Measurements from ENCODE around the gene CDH8. TPM values are rescaled to one million over a fixed set of nuclear protein-coding genes. Genes with fewer than 3 reads are reported as not detected.

CDH8 gene
- total RNA-seq, 2 experiments from 2014 or later: not detected

- H2AFZ ChIP-seq (ENCODE audit: low read length): no peak overlapping the region
- no peak for TF ChIP-seq EZH2phosphoT487 (IDR thresholded peaks at IDR 0.05; ENCODE audit: borderline replicate concordance, low read depth, low read length)
- no peak for TF ChIP-seq CTCF (conservative IDR thresholded peaks at IDR 0.05; ENCODE audit: low read length)
- no peak overlapping the region for H3K4me3 ChIP-seq (ENCODE audit: low read depth, low read length, poor library complexity, severe bottlenecking)
- no peaks in the 10 kb centered on the region for H3K79me2 ChIP-seq (ENCODE audit: insufficient read depth, low read depth, low read length)
- H3K9me3 ChIP-seq (ENCODE audit: low read length): no peaks in the 10 kb centered on the region
- no peak overlapping the region for H3K27ac ChIP-seq (ENCODE audit: low read depth, low read length, poor library complexity, severe bottlenecking)
- intact Hi-C loops (cut with micrococcal nuclease; ENCODE audit: unreplicated experiment): no loop called here
- H3K36me3 ChIP-seq (ENCODE audit: insufficient read depth, low read length): no peaks in the 10 kb centered on the region
- H3K9me2 ChIP-seq (ENCODE audit: insufficient read depth, low read length): no peaks in the 10 kb centered on the region
- H4K20me1 ChIP-seq (ENCODE audit: insufficient read depth, low read length): no peaks in the 10 kb centered on the region
- no peaks in the 10 kb centered on the region for H3K4me1 ChIP-seq (ENCODE audit: insufficient read depth, low read length, poor library complexity, severe bottlenecking)
- POLR2A ChIA-PET: interaction anchor here (0.7 kb wide), 2 partner anchors 29 to 831 kb away, joined by 3 read pairs; no protein-coding TSS in a partner anchor
- no peak overlapping the region for H3K4me2 ChIP-seq (ENCODE audit: low read length)
- CTCF ChIA-PET (ENCODE audit: unreplicated experiment): no interaction called here
- DNase-seq (ENCODE audit: low spot score): no peak
- BruUV-seq (replicated peaks): no TSS peak
Measured at GRCh38 chr16:62034231-62035114, 1.8 kb downstream of the CDH8 start.

GRCh38 chr16:62033065-62033464 is 3.2 kb downstream of the CDH8 start:
- Histone ChIP-seq H3K9me2 (ENCODE audit: insufficient read depth, low read length) (no peaks in the 10 kb centered on the region), H3K4me1 (ENCODE audit: insufficient read depth, low read length, poor library complexity, severe bottlenecking) (no peaks in the 10 kb centered on the region), H3K9me3 (ENCODE audit: low read length) (no peaks in the 10 kb centered on the region), H3K36me3 (ENCODE audit: insufficient read depth, low read length) (no peaks in the 10 kb centered on the region), H4K20me1 (ENCODE audit: insufficient read depth, low read length) (no peaks in the 10 kb centered on the region), H3K27ac (ENCODE audit: low read depth, low read length, poor library complexity, severe bottlenecking) (no peak overlapping the region), H3K4me2 (ENCODE audit: low read length) (no peak overlapping the region), H3K79me2 (ENCODE audit: insufficient read depth, low read depth, low read length) (no peaks in the 10 kb centered on the region), H3K4me3 (ENCODE audit: low read depth, low read length, poor library complexity, severe bottlenecking) (no peak overlapping the region), H2AFZ (ENCODE audit: low read length) (no peak overlapping the region)
- intact Hi-C loops (cut with micrococcal nuclease; ENCODE audit: unreplicated experiment): no loop called here
- TF ChIP-seq CTCF (conservative IDR thresholded peaks at IDR 0.05; ENCODE audit: low read length) (no peak), EZH2phosphoT487 (IDR thresholded peaks at IDR 0.05; ENCODE audit: borderline replicate concordance, low read depth, low read length) (no peak)
- no TSS peak for BruUV-seq (replicated peaks)
- POLR2A ChIA-PET: no interaction called here
- CTCF ChIA-PET (ENCODE audit: unreplicated experiment): no interaction called here
- DNase-seq (ENCODE audit: low spot score): no peak

GRCh38 chr16:62029947-62030346 is 6.3 kb downstream of the CDH8 start:
- H4K20me1 ChIP-seq (ENCODE audit: insufficient read depth, low read length): no peaks in the 10 kb centered on the region
- POLR2A ChIA-PET: interaction anchor here (0.6 kb wide), 2 partner anchors 8 to 10 kb away, joined by 3 read pairs; no protein-coding TSS in a partner anchor
- no TSS peak for BruUV-seq (replicated peaks)

More at GRCh38 chr16:62029947-62030346, 6.3 kb downstream of the CDH8 start:
- Histone ChIP-seq H3K4me1 (ENCODE audit: insufficient read depth, low read length, poor library complexity, severe bottlenecking) (no peaks in the 10 kb centered on the region), H3K79me2 (ENCODE audit: insufficient read depth, low read depth, low read length) (no peaks in the 10 kb centered on the region), H3K36me3 (ENCODE audit: insufficient read depth, low read length) (no peaks in the 10 kb centered on the region), H2AFZ (ENCODE audit: low read length) (no peak overlapping the region), H3K4me2 (ENCODE audit: low read length) (no peak overlapping the region), H3K9me3 (ENCODE audit: low read length) (no peaks in the 10 kb centered on the region), H3K4me3 (ENCODE audit: low read depth, low read length, poor library complexity, severe bottlenecking) (no peak overlapping the region), H3K27ac (ENCODE audit: low read depth, low read length, poor library complexity, severe bottlenecking) (no peak overlapping the region), H3K9me2 (ENCODE audit: insufficient read depth, low read length) (no peaks in the 10 kb centered on the region)
- intact Hi-C loops (cut with micrococcal nuclease; ENCODE audit: unreplicated experiment): no loop called here
- TF ChIP-seq EZH2phosphoT487 (IDR thresholded peaks at IDR 0.05; ENCODE audit: borderline replicate concordance, low read depth, low read length) (no peak), CTCF (conservative IDR thresholded peaks at IDR 0.05; ENCODE audit: low read length) (no peak)
- CTCF ChIA-PET (ENCODE audit: unreplicated experiment): no interaction called here
- DNase-seq (ENCODE audit: low spot score): no peak
